Measurements from ENCODE around the gene IER5L.
A peak's percentile ranks its signal among the peaks of the same experiment; 100 is the strongest.

The IER5L gene

DNA sequence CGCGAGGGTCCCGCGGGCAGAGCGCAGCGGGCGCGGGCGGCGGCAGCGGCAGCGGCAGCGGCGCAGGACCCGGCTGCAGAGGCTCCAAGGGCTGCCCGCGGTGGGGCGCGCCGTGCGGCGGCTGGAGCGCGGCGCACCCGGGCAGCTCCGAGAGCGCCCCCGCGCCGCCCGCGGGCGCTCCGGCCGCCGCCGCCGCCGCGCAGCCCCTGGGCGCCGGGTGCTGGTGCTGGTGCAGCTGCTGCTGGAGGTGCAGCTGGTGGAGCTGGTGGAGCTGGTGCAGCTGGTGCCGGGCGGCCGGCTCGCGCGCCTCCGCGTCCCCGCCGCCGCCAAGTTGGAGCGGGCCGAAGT, 644 bp downstream of the IER5L start:
- H3K9ac ChIP-seq (ENCODE audit: low read depth, low read length): peak overlapping the region; percentile 60; the same call in 1 of the 2 replicates
- peak; percentile 20 for ATAC-seq (ENCODE audit: insufficient read depth, low read depth)

DNA sequence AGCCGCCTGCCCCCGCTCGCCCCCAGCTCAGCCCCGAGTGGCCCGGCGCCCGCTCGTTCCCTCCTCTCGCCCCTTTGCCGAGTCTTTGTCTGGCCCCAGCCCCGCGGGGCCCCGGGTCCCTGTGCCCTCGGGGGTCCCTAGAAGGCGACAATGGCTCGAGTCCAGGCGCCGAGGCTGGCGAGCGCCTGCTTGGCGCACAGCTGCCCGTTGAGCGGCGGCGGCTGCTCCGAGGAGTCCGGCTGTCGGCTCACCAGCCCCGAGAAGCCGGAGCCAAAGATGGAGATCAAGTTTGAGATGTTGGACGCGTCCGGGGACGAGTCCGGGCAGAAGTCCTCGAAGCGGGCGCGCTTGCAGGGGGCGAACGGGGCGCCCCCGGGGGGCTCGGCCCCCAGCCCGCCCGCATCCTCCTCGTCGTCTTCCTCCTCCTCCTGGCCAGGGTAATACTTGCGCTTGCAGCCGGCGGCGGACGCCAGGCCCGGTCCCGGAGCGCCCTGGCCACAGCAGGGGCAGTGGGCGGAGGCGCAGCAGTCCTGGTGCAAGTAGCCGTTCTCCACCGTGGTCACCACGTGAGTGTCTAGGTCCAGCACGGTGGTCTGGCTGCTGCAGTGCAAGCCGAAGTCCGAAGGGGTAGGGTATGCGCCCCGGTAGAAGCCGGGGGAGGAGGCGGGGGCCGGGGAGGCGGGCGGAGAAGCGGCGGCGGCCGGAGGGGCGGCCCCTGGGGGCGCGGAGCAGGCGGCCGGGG, 1.2 kb downstream of the IER5L start:
- Histone ChIP-seq H2AFZ (ENCODE audit: low read depth, low read length) (no peak overlapping the region), H3K4me3 (ENCODE audit: low read depth in 1 of 2, low read length in 2 of 2) (peak overlapping the region; percentile 6 to 80; a peak in 2 of 4 replicates), H3K27me3 (ENCODE audit: insufficient read depth, low read length, poor library complexity) (peaks cover 53% of the 10 kb centered on the region), H3K79me2 (ENCODE audit: insufficient read depth, low read length) (no peaks in the 10 kb centered on the region), H4K20me1 (ENCODE audit: insufficient read depth, low read length) (0 out of 2 replicates have a peak, but pooled peaks cover 5% of the 10 kb centered on the region), H3K4me2 (ENCODE audit: insufficient read depth, low read length) (peak overlapping the region; percentile 90), H3K9me3 (ENCODE audit: insufficient read depth, low read length, severe bottlenecking) (no peaks in the 10 kb centered on the region), H3K9ac (ENCODE audit: low read depth, low read length) (peak overlapping the region; percentile 42; the same call in 1 of the 2 replicates), H3K4me1 (ENCODE audit: insufficient read depth, low read length) (peaks cover 52% of the 10 kb centered on the region), H3K36me3 (ENCODE audit: insufficient read depth, low read length) (no peaks in the 10 kb centered on the region), H3K27ac (ENCODE audit: low read length) (no peak overlapping the region)
- TF ChIP-seq, protein P1, sequence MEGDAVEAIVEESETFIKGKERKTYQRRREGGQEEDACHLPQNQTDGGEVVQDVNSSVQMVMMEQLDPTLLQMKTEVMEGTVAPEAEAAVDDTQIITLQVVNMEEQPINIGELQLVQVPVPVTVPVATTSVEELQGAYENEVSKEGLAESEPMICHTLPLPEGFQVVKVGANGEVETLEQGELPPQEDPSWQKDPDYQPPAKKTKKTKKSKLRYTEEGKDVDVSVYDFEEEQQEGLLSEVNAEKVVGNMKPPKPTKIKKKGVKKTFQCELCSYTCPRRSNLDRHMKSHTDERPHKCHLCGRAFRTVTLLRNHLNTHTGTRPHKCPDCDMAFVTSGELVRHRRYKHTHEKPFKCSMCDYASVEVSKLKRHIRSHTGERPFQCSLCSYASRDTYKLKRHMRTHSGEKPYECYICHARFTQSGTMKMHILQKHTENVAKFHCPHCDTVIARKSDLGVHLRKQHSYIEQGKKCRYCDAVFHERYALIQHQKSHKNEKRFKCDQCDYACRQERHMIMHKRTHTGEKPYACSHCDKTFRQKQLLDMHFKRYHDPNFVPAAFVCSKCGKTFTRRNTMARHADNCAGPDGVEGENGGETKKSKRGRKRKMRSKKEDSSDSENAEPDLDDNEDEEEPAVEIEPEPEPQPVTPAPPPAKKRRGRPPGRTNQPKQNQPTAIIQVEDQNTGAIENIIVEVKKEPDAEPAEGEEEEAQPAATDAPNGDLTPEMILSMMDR (IDR thresholded peaks at IDR 0.05; ENCODE audit: borderline replicate concordance, extremely low read depth, low read length, poor library complexity, severe bottlenecking): no peak
- TF ChIP-seq EZH2 (IDR thresholded peaks at IDR 0.05; ENCODE audit: borderline replicate concordance, low read depth, low read length, severe bottlenecking): peak; percentile 98
- ATAC-seq (ENCODE audit: insufficient read depth, low read depth) (no peak), DNase-seq (peak; percentile 11)

More for the DNA sequence above, 644 bp downstream of the IER5L start:
- H3K4me2 ChIP-seq (ENCODE audit: insufficient read depth, low read length): peak overlapping the region; percentile 90
- no peaks in the 10 kb centered on the region for H3K36me3 ChIP-seq (ENCODE audit: insufficient read depth, low read length)
- H2AFZ ChIP-seq (ENCODE audit: low read depth, low read length): peak overlapping the region; percentile 69; the same call in 1 of the 2 replicates
- H3K9me3 ChIP-seq (ENCODE audit: insufficient read depth, low read length, severe bottlenecking): no peaks in the 10 kb centered on the region
- peak; percentile 50 for DNase-seq
- H3K4me1 ChIP-seq (ENCODE audit: insufficient read depth, low read length): peaks cover 52% of the 10 kb centered on the region
- TF ChIP-seq, protein P1 (IDR thresholded peaks at IDR 0.05; ENCODE audit: borderline replicate concordance, extremely low read depth, low read length, poor library complexity, severe bottlenecking): no peak
- no peak for TF ChIP-seq EZH2 (IDR thresholded peaks at IDR 0.05; ENCODE audit: borderline replicate concordance, low read depth, low read length, severe bottlenecking)
- H4K20me1 ChIP-seq (ENCODE audit: insufficient read depth, low read length): 0 out of 2 replicates have a peak, but pooled peaks cover 5% of the 10 kb centered on the region
- H3K27ac ChIP-seq (ENCODE audit: low read length): no peak overlapping the region
- H3K4me3 ChIP-seq (ENCODE audit: low read depth in 1 of 2, low read length in 2 of 2): peak overlapping the region in 1 of 2 experiments; percentile 80; a peak in 2 of 4 replicates
- peaks cover 53% of the 10 kb centered on the region for H3K27me3 ChIP-seq (ENCODE audit: insufficient read depth, low read length, poor library complexity)
- no peaks in the 10 kb centered on the region for H3K79me2 ChIP-seq (ENCODE audit: insufficient read depth, low read length)

DNA sequence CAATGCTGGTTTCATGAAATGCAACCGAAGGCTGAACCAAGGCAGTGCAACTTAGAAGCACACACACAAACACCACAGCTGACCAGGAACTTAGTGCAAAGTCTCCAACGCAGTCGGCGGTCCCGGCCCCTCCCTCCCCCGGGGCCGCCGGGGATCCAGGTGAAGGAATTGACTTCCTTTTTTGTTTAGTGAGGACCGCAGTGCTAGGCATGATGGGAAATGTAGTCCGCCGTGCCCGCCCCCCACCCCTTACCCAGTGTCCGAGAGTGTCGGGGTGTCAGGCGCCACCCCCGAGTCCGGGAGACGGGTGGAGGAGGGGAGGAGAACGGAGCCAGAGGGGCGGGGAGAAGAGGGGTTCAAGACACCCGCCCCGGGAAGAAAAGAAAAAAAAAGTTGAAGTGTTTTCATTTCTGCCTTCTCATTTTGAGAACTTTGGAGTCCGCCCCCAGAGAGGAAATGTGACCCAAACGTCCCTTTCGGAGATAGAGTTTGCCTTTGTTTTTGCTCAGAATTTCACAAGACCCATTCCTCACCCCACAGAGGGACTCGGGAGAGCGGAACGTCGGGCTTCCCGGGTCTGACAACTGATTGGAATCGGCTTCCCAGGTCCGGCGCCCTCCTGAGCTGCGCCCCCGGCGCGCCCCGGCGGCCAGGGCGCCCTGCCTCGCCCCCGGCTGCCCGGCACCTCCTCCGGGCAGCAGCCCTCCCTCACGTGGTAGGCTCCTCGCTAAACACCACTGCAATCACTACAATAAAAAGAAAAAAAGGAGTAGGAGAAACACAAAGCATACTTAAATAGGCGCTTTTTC, 2.0 kb downstream of the IER5L start:
- peak overlapping the region; percentile 65 for H3K9ac ChIP-seq (ENCODE audit: low read depth, low read length)
- ATAC-seq (ENCODE audit: insufficient read depth, low read depth) (no peak), DNase-seq (peak; percentile 54)
- H3K79me2 ChIP-seq (ENCODE audit: insufficient read depth, low read length): no peaks in the 10 kb centered on the region
- TF ChIP-seq EZH2 (IDR thresholded peaks at IDR 0.05; ENCODE audit: borderline replicate concordance, low read depth, low read length, severe bottlenecking): peak; percentile 88
- TF ChIP-seq, protein P1 (IDR thresholded peaks at IDR 0.05; ENCODE audit: borderline replicate concordance, extremely low read depth, low read length, poor library complexity, severe bottlenecking): no peak
- peak overlapping the region; percentile 36 to 80; a peak in 3 of 4 replicates for H3K4me3 ChIP-seq (ENCODE audit: low read depth in 1 of 2, low read length in 2 of 2)
- H2AFZ ChIP-seq (ENCODE audit: low read depth, low read length): peak overlapping the region; percentile 73
- H3K4me2 ChIP-seq (ENCODE audit: insufficient read depth, low read length): peak overlapping the region; percentile 90
- peaks cover 52% of the 10 kb centered on the region for H3K4me1 ChIP-seq (ENCODE audit: insufficient read depth, low read length)
- peak overlapping the region; percentile 35; the same call in 1 of the 2 replicates for H3K27ac ChIP-seq (ENCODE audit: low read length)
- no peaks in the 10 kb centered on the region for H3K9me3 ChIP-seq (ENCODE audit: insufficient read depth, low read length, severe bottlenecking)
- H4K20me1 ChIP-seq (ENCODE audit: insufficient read depth, low read length): 0 out of 2 replicates have a peak, but pooled peaks cover 5% of the 10 kb centered on the region
- H3K27me3 ChIP-seq (ENCODE audit: insufficient read depth, low read length, poor library complexity): peaks cover 53% of the 10 kb centered on the region
- no peaks in the 10 kb centered on the region for H3K36me3 ChIP-seq (ENCODE audit: insufficient read depth, low read length)

Measured in DND-41 (cell line).